Lower lobe of right lung (tissue), 2 donors: ENCODE measurements around the gene KCNH6. TPM values are rescaled to one million over a fixed set of nuclear protein-coding genes. Genes with fewer than 3 reads are reported as not detected.

Source experiments
- ATAC-seq, 2 donors: fragments of 200-7000 bp; cut with Tn5 transposase; one replicate each; pipeline ENCODE4 v1.9.1; 2020 to 2022; ENCODE audit warnings: mild to moderate bottlenecking in 2 of 2, moderate library complexity in 2 of 2
- DNase-seq: peaks from one replicate; pipeline ENCODE4 v3.0.0-alpha.2; 2020
- H3K27ac ChIP-seq: fragments of 200-600 bp; one replicate; pipeline ENCODE4 v1.8.0; 2022
- H3K27me3 ChIP-seq: fragments of 200-600 bp; one replicate; pipeline ENCODE4 v1.8.0; 2022; ENCODE audit warnings: low read depth
- H3K36me3 ChIP-seq: fragments of 200-600 bp; one replicate; pipeline ENCODE4 v1.8.0; 2022; ENCODE audit warnings: mild to moderate bottlenecking
- H3K4me1 ChIP-seq: fragments of 200-600 bp; one replicate; pipeline ENCODE4 v1.8.0; 2022
- H3K4me3 ChIP-seq: fragments of 200-600 bp; one replicate; pipeline ENCODE4 v1.8.0; 2022; ENCODE audit warnings: mild to moderate bottlenecking
- H3K9me3 ChIP-seq: fragments of 200-600 bp; one replicate; pipeline ENCODE4 v1.8.0; 2022
- intact Hi-C: fragments of 100-400 bp; cut with DNase I; formaldehyde crosslinking; loops from one replicate; pipeline ENCODE4 v1.11.0; 2022
- total RNA-seq: library from RNA; stranded (reverse); fragmentation: NEBNext Ultra II Directional; extraction: Animal tissue kit (Norgen Biotek cat#: 25700); gene quantifications from one replicate; pipeline ENCODE4 v1.2.1, GENCODE V29; 2021
- TF ChIP-seq, protein P1 (sequence below): fragments of 200-600 bp; IDR thresholded peaks from one replicate; pipeline ENCODE4 v1.8.0; 2022; ENCODE audit warnings: antibody characterized with exemption, mild to moderate bottlenecking
- donor health status: DM: no; HTN: yes; CAD: no; lungs with severe emphysema.

Gene KCNH6
- total RNA-seq, 1 donor from 2014 or later: 0.27 TPM

DNA sequence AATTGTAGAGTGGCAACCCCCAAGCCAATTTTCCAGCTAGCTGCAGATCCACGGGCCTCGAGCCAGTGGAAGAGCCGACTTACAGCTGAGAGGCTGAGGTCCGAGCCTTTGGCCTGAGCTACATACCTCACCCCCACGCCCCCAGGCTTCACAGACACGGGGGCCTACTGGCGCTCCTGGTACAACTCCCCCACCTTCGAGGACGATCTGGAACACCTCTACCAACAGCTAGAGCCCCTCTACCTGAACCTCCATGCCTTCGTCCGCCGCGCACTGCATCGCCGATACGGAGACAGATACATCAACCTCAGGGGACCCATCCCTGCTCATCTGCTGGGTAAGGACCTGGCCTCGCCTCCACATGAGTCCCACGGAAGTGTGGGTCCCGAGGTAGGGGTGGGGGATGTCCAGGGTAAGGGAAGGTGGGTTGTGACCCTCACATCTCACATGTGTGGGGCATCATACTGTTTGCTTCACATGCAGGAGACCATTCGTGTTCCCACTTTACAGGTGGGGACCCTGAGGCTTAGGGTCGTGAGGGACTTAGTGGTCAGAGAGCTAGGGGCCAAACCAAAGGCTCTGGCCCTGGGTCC is 42.9 kb upstream of the KCNH6 start:
- H3K27ac ChIP-seq: no peak overlapping the region
- H3K4me1 ChIP-seq: peaks cover 51% of the 10 kb centered on the region
- H3K36me3 ChIP-seq: peaks cover 10% of the 10 kb centered on the region
- intact Hi-C loops: no loop called here
- ATAC-seq: no peak
- peaks cover 25% of the 10 kb centered on the region for H3K27me3 ChIP-seq
- H3K4me3 ChIP-seq: no peak overlapping the region
- no peaks in the 10 kb centered on the region for H3K9me3 ChIP-seq
- no peak for DNase-seq
- TF ChIP-seq, protein P1, sequence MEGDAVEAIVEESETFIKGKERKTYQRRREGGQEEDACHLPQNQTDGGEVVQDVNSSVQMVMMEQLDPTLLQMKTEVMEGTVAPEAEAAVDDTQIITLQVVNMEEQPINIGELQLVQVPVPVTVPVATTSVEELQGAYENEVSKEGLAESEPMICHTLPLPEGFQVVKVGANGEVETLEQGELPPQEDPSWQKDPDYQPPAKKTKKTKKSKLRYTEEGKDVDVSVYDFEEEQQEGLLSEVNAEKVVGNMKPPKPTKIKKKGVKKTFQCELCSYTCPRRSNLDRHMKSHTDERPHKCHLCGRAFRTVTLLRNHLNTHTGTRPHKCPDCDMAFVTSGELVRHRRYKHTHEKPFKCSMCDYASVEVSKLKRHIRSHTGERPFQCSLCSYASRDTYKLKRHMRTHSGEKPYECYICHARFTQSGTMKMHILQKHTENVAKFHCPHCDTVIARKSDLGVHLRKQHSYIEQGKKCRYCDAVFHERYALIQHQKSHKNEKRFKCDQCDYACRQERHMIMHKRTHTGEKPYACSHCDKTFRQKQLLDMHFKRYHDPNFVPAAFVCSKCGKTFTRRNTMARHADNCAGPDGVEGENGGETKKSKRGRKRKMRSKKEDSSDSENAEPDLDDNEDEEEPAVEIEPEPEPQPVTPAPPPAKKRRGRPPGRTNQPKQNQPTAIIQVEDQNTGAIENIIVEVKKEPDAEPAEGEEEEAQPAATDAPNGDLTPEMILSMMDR: no peak

DNA sequence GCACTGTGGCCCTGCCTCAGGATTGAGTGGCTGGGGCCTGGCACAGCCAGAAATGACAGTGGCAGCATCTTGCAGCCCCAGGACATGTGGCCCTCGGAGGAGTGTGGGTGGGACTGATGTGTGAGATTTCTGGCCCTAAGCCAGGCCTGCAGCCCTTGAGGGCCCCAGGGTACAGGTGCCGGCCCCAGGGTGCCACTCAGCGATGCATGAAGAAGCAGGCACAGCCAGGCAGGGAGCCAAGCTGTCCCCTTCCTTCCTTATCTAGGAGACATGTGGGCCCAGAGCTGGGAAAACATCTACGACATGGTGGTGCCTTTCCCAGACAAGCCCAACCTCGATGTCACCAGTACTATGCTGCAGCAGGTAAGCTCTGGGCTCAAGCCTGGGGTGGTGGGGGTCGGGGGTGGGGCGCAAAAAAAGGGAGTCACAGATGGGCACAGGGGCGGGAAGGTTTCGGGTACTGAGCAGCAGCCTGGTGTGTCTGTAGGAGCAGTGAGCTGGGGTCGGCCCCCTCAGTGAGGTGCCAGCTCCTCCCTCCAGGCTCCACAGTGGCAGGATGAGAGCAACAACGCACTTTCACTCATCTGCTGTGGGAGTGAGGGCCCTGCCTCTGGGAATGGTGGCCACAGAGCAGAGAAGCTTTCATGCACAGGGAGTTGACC is 42.2 kb upstream of the KCNH6 start:
- H3K4me1 ChIP-seq: peaks cover 44% of the 10 kb centered on the region
- H3K4me3 ChIP-seq: no peak overlapping the region
- no peaks in the 10 kb centered on the region for H3K9me3 ChIP-seq
- intact Hi-C loops: no loop called here
- H3K27ac ChIP-seq: peak overlapping the region; percentile 41
- H3K36me3 ChIP-seq: peaks cover 10% of the 10 kb centered on the region
- TF ChIP-seq, protein P1: no peak
- ATAC-seq (no peak), DNase-seq (no peak)
- H3K27me3 ChIP-seq: peaks cover 25% of the 10 kb centered on the region

DNA sequence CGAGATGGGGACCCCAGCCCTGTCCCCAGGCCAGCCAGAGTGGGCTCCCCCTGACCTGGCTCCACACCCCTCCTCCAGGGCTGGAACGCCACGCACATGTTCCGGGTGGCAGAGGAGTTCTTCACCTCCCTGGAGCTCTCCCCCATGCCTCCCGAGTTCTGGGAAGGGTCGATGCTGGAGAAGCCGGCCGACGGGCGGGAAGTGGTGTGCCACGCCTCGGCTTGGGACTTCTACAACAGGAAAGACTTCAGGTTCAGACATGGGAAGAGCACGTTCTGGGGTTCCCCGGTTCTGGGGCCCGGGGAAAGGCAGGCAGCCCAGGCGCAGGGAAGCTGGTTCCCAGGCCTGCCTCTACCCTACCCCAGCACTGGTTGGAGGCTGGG is 41.7 kb upstream of the KCNH6 start:
- peaks cover 10% of the 10 kb centered on the region for H3K36me3 ChIP-seq
- TF ChIP-seq, protein P1: no peak
- peaks cover 39% of the 10 kb centered on the region for H3K4me1 ChIP-seq
- peaks cover 25% of the 10 kb centered on the region for H3K27me3 ChIP-seq
- no peak overlapping the region for H3K4me3 ChIP-seq
- peak overlapping the region; percentile 41 for H3K27ac ChIP-seq
- no peaks in the 10 kb centered on the region for H3K9me3 ChIP-seq
- DNase-seq (no peak), ATAC-seq (no peak)
- intact Hi-C loops: no loop called here

DNA sequence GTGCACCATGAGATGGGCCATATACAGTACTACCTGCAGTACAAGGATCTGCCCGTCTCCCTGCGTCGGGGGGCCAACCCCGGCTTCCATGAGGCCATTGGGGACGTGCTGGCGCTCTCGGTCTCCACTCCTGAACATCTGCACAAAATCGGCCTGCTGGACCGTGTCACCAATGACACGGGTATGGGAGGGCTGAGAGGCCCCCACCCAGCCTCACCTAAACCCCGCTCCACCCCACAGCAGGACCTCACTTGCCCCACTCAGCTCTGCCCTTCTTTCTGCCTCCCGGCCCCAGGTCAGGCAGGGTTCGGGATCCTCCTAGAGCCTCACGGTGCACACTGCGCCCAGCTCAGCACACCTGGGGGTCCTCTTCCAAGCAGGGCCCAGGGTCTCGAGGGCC is 40.6 kb upstream of the KCNH6 start:
- H3K36me3 ChIP-seq: peaks cover 10% of the 10 kb centered on the region
- H3K4me1 ChIP-seq: peaks cover 34% of the 10 kb centered on the region
- DNase-seq (no peak), ATAC-seq (no peak)
- TF ChIP-seq, protein P1: no peak
- H3K9me3 ChIP-seq: no peaks in the 10 kb centered on the region
- no peak overlapping the region for H3K4me3 ChIP-seq
- no peak overlapping the region for H3K27ac ChIP-seq
- intact Hi-C loops: no loop called here
- H3K27me3 ChIP-seq: peaks cover 20% of the 10 kb centered on the region

DNA sequence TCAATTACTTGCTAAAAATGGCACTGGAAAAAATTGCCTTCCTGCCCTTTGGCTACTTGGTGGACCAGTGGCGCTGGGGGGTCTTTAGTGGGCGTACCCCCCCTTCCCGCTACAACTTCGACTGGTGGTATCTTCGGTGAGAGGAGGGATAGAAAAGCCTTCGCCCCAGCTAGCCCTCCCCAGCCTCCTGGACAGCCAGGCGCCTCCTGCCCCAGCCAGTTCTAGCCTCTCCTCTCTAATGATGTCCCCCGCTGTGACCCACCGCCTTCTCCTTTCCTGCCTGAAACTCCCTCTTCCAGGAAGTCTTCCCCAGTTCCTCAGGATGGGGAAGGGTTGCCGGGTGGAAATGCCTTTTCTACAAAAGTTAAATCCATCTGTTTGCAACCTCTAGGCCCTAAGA is 40.1 kb upstream of the KCNH6 start:
- no peak for DNase-seq
- H3K27ac ChIP-seq: no peak overlapping the region
- intact Hi-C loops: no loop called here
- TF ChIP-seq, protein P1: no peak
- ATAC-seq: no peak
- peaks cover 10% of the 10 kb centered on the region for H3K36me3 ChIP-seq
- peaks cover 28% of the 10 kb centered on the region for H3K4me1 ChIP-seq
- peaks cover 15% of the 10 kb centered on the region for H3K27me3 ChIP-seq
- H3K9me3 ChIP-seq: no peaks in the 10 kb centered on the region
- H3K4me3 ChIP-seq: no peak overlapping the region
